Activated CD4-positive, alpha-beta T cell treated with anti-CD3 and anti-CD28 coated beads for 24 hours (primary cell): Measurements from ENCODE around the gene ZNF665.
"Not testable (repeated sequence)": the region's sequence is repeated elsewhere in the genome, so short reads cannot be mapped to it uniquely, and the experiment has no call there.

Source experiments
- DNase-seq, 2 donors: peaks; one replicate each; pipeline ENCODE4 v3.0.0-alpha.2; 2020; ENCODE audit warnings: low read depth in 2 of 2

ZNF665 gene

DNA sequence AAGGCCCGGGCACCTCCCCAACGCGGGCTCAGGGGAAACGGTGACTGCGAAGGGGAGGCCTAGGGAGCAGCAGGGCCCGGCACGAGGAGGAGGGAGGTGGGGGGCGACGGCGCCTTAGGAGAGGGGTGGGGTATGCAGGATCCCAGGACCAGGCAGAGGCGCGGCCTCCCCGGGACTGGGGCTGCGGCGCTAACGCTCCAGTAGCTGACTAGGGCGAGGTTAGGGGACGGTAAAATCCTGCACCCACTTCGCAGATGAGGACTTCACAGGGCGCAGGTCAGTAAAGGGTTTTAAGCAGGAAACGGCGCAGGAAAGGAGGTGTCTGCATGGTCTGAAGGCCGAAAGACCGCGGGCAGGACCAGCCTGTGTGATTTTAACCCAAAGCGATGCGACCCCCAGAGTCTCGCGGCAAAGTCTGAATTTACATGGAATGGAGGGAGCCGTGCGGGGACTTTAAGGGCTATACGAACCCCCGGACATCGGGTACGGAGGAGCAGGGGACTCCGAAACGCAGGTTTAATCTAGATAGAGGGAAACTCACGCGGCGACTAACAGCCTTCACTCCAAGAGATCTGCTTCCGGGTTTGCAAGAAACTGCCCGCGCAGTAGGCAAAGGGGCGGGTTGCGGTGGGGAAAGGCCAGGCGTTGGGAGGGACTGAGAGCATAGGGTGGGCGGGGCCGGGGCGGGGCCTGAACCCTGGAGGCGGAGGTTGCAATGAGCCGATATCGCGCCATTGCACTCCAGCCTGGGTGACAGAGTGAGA is at the start of gene ZNF665:
Gene ZNF665, minus strand, starts transcription at position 588 of the 764 bp plus-strand sequence. CDS start 10,460 bp downstream, outside the sequence.
- DNase-seq = peak; percentile 58

GRCh38 chr19:53237114-53237777 is 44.1 kb upstream of the ZNF665 start:
- DNase-seq = no peak

GRCh38 chr19:53224606-53225005 is 31.4 kb upstream of the ZNF665 start:
- no peak for DNase-seq

DNA sequence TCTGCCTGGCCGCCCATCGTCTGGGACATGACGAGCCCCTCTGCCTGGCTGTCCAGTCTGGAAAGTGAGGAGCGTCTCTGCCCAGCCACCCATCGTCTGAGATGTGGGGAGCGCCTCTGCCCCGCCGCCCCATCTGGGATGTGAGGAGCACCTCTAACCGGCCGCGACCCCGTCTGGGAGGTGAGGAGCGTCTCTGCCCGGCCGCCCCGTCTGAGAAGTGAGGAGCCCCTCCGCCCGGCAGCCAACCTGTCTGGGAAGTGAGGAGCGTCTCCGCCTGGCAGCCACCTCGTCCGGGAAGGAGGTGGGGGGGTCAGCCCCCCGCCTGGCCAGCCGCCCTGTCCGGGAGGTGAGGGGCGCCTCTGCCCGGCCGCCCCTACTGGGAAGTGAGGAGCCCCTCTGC is 29.6 kb upstream of the ZNF665 start:
- not testable (repeated sequence) for DNase-seq

DNA sequence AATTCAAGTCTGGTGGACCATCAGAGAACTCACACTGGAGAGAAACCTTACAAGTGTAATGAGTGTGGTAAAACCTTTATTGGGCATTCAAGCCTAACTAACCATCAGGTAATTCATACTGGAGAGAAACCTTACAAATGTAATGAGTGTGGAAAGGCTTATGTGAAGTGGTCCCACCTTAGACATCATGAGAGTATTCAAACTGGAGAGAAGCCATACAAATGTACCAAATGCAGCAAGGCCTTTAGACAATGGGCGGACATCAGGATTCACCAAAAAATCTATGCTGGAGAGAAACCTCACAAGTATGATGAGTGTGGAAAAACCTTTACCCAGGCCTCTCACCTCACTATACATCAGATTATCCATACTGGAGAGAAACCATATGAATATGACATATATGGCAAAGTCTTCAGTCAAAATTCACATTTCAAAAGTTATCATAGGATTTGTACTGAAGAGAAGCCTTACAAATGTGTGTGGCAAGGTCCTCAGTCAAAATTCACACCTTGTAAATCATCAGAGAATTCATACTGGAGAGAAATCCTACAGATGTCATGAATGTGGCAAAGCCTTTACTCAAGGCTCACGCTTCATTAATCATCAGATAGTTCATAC is 19.7 kb upstream of the ZNF665 start:
- no peak for DNase-seq

DNA sequence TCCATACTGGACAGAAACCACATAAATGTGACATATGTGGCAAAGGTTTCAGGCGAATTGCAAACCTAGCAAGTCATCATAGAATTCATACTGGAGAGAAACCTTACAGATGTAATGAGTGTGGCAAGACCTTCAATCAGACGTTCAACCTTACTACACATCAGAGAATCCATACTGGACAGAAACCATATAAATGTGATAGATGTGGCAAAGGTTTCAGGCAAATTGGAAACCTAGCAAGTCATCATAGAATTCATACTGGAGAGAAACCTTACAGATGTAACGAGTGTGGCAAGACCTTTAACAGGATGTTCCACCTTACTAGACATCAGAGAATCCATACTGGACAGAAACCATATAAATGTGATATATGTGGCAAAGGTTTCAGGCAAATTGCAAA is 18.4 kb upstream of the ZNF665 start:
- not testable (repeated sequence) for DNase-seq

DNA sequence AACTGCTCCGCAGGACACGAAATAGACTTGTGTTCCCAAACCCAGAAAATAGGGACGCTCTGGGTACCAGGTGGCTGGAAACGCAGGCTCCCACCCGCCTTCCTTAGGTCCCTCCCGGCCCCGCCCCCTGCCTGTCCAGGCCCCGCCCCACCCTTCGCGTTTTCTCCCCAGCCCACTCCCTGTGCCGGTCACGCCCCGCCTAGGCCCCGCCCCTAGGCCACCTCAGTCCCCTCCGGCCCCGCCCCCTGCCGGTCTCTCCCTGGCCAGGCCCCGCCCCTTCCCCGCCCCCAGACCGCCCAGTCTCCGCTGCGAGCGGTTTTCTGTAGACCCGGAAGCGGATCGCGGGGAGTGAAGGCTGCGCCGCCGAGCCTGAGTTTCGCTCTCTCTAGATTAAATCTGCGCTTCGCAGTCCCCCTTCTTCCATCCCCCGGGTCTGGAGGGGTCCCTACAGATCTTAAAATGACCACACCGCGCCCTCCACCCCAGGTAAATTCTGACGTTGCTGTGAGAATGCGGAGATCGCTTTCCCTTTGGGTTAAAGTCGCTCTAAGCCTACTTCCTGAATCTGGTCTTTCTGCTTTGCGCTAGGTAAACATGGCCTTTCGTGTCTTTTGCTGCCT is 3.7 kb upstream of the ZNF665 start:
- DNase-seq = peak; percentile 96 to 98

DNA sequence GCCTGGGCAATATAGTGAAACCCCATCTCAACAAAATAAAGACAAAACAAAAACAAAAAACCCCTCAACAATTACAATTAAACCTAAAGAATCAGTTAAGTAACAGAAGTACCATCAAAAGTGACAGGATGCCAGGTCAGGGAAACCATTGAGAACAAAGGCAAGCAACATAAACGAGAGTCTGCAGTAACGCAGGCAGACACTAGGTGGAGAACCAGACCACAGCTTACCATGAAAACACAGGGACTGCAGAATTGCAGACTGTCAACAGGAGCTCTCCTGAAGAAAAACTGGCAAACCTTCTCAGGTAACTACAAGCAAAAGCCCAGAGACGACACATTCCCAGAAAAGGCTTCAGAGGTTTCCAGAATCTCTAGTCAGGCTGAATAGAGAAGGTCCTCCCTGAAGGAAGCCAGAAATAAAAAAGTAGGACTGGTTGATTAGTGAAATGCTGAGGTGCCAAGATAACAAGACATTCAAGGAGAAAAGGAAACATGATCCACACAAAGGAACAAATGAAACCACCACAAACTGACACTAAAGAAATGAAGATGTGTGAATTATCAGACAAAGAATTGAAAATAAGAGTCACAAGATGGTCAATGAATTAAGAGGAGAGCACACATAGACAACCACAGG is 2.2 kb upstream of the ZNF665 start:
- DNase-seq = peak; percentile 43 to 46

- DNase-seq = no peak
These were observed 521 bp upstream of the ZNF665 start for GRCh38 chr19:53193535-53194222.

DNA sequence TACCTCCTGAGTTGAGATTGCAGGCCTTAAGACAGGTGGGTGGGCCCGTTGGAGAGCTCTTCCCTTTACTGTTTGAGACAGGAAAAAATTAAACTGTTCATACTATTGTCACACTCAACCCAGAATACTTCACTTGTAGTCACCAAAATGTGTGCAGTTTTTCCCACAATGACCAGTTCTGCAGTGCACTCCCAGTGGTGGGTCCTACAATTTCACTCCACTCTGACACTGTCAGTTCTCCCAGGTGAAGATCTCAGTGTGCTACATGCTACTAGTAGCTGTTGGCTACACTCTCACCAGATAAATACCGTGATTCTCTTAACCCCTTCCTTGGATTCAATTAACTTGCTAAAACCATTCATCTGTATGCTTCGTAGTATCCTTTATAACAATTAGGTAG is 2.9 kb downstream of the ZNF665 start:
- DNase-seq = no peak

DNA sequence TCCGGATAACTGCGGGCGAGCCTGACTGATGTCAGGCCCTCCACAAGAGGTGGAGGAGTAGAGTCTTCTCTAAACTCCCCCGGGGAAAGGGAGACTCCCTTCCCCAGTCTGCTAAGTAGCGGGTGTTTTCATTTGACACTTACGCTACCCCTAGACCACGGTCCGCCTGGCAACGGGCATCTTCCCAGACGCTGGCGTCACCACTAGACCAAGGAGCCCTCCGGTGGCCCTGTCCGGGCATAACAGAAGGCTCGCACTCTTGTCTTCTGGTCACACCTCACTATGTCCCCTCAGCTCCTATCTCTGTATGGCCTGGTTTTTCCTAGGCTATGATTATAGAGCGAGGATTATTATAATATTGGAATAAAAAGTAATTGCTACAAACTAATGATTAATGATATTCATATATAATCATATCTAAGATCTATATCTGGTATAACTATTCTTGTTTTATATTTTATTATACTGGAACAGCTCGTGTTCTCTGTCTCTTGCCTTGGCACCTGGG is 3.4 kb downstream of the ZNF665 start:
- DNase-seq = not testable (repeated sequence)

- not testable (repeated sequence) for DNase-seq
These were observed 7.8 kb downstream of the ZNF665 start for GRCh38 chr19:53185155-53185882.

GRCh38 chr19:53183146-53183764 is 9.9 kb downstream of the ZNF665 start:
- no peak for DNase-seq

DNA sequence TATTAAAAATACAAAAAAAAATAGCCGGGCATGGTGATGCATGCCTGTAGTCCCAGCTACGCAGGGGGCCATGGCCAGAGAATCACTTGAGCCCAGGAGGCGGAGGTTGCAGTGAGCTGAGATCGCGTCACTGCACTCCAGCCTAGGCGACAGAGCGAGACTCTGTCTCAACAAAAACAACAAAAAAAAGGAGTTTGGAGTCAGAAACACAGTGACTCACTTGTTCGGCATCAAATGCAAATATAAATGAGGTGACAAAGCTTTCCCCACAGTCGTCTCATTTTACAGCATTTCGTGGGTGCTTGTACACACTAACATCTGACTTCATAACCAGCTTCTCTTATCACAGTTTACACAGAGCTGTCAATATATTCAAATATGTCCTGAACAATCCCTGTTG is 11.0 kb downstream of the ZNF665 start:
- DNase-seq = no peak

GRCh38 chr19:53177986-53178385 is 15.2 kb downstream of the ZNF665 start:
- DNase-seq = no peak

DNA sequence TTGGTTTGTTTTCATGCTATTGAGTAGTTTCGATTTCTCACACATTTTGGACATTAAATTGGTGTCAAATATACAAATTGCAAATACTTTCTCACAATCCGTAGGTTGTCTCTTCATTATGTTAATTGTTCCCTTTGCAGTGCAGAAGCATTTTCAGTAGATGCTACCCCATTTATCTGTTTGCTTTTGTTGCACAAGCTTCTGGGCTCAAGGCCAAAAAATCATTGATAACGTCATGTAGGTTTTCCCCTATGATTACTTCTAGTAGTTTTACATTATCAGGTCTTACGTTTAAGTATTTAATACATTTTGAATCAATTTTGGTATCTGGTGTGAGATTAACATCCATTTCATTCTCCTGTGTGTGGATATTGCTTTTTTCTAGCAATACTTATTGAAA is 20.3 kb downstream of the ZNF665 start:
- no peak for DNase-seq

- DNase-seq = no peak
These were observed 27.5 kb downstream of the ZNF665 start for GRCh38 chr19:53165691-53166091.

GRCh38 chr19:53161123-53161522 is 32.0 kb downstream of the ZNF665 start:
- no peak for DNase-seq

- no peak for DNase-seq
These were observed 32.8 kb downstream of the ZNF665 start for GRCh38 chr19:53160350-53160749.

DNA sequence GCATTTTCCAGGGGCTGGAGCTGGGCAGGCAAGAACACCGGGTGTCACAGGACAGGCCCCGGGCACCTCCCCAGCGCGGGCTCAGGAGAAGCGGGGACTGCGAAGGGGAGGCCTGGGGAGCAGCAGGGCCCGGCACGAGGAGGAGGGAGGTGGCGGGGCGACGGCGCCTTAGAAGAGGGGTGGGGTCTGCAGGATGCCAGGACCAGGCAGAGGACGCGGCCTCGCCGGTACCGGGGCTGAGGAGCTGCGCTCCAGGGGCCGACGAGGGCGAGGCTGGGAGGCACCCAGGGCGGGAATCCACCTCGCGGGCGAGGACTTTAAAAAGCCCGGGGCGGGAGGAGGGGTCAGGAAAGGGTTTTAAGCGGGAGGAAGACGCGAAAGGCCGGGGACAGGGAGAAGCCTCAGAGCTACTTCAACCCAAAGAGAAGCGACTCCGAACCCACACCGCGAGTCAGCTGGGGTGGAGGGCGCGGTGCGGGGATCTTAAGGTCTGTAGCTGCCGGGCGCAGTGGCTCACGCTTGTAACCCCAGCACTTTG is 35.0 kb downstream of the ZNF665 start:
- peak in 1 of 2 donors; percentile 7 for DNase-seq
